Stimulated activated naive CD4-positive, alpha-beta T cell treated with Interleukin-2 at 50 U/mL for 16 hours (primary cell): ENCODE measurements around the gene NR2F1.

ENCODE experiments used
- DNase-seq: peaks from one replicate; lab custom pipeline; 2025; lab: John Stamatoyannopoulos, UW

Gene NR2F1

DNA sequence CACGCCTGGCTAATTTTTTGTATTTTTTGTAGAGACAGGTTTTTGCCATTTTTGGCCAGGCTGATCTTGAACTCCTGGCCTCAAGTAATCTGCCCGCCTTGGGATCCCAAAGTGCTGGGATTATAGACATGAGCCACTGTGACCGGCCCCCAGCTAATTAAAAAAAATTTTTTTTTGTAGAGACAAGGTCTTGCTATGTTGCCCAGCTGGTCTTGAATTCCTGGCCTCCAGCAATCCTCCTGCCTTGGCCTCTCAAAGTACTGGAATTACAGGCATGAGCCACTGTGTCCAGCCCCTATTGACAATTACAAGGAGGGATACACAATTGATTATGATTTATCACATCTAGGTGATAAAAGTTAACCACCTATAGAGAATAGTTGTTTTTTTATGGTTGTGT, 59.5 kb downstream of the NR2F1 start:
- no peak for DNase-seq
